HG02623 (cell line): ENCODE data around the gene RUNDC1.

Source experiments
- ATAC-seq: cut with Tn5 transposase; IDR thresholded peaks from one replicate; pipeline ENCODE4 v1.9.1; 2021; ENCODE audit warnings: moderate library complexity; ENCODE audit not compliant: unreplicated experiment

The RUNDC1 gene

GRCh38 chr17:43016216-43016615 is 35.9 kb downstream of the RUNDC1 start:
- ATAC-seq, result no peak

GRCh38 chr17:43018008-43018853 is 37.9 kb downstream of the RUNDC1 start:
- ATAC-seq, result no peak

GRCh38 chr17:43018932-43019331 is 38.6 kb downstream of the RUNDC1 start:
- no peak for ATAC-seq

GRCh38 chr17:43019418-43019817 is 39.1 kb downstream of the RUNDC1 start:
- ATAC-seq, result no peak

GRCh38 chr17:43020030-43020621 is 39.8 kb downstream of the RUNDC1 start:
- no peak for ATAC-seq

GRCh38 chr17:43020789-43021740 is 40.7 kb downstream of the RUNDC1 start:
- no peak for ATAC-seq

- no peak for ATAC-seq
Measured at GRCh38 chr17:43021741-43022512, 41.6 kb downstream of the RUNDC1 start, which contains the start of gene VAT1. Gene VAT1 (minus strand): TSS chr17:43022385. CDS start chr17:43022322, 63 bp downstream.

GRCh38 chr17:43024407-43025289 is 44.3 kb downstream of the RUNDC1 start, which contains the start of gene RND2:
Gene RND2 (plus strand): TSS chr17:43025231. CDS start chr17:43025348, 117 bp downstream.
- ATAC-seq, result no peak

GRCh38 chr17:43025290-43025657 is 44.9 kb downstream of the RUNDC1 start:
- ATAC-seq, result no peak

GRCh38 chr17:43025766-43026537 is 45.6 kb downstream of the RUNDC1 start:
- no peak for ATAC-seq

- no peak for ATAC-seq
Measured at GRCh38 chr17:43026595-43026994, 46.2 kb downstream of the RUNDC1 start.

- ATAC-seq, result no peak
Measured at GRCh38 chr17:43027091-43028032, 47.0 kb downstream of the RUNDC1 start.

GRCh38 chr17:43028221-43028861 is 48.0 kb downstream of the RUNDC1 start:
- no peak for ATAC-seq

GRCh38 chr17:43030137-43030767 is 49.9 kb downstream of the RUNDC1 start:
- no peak for ATAC-seq

GRCh38 chr17:43031666-43032065 is 51.3 kb downstream of the RUNDC1 start:
- ATAC-seq, result no peak
